ENCODE measurements around the gene DNAJC24. TPM values are rescaled to one million over a fixed set of nuclear protein-coding genes. Genes with fewer than 3 reads are reported as not detected.

Gene DNAJC24
- total and polyA plus RNA-seq, 9 of the 15 experiments (the other 6 are each of a cell fraction or from before 2014, with no cell fraction given) = 12.2 to 31.9 (median 16.9) TPM

GRCh38 chr11:31340903-31341572 is 28.6 kb upstream of the DNAJC24 start (continued):
- TF ChIP-seq POLR2AphosphoS5 (IDR thresholded peaks at IDR 0.05; ENCODE audit: control insufficient read depth, insufficient read depth, low read depth, low read length) = no peak
- no peak for TF ChIP-seq PRMT5 (CRISPR knock-in tag; IDR thresholded peaks at IDR 0.05)
- TF ChIP-seq BACH1 (tag; IDR thresholded peaks at IDR 0.05) = no peak

GRCh38 chr11:31351168-31351567 is 18.5 kb upstream of the DNAJC24 start:
- H2AFZ ChIP-seq (ENCODE audit: low read depth, low read length) = no peak overlapping the region
- H3K4me3 ChIP-seq = no peak overlapping the region
- POLR2A ChIA-PET = no interaction called here
- ATAC-seq (no peak), DNase-seq (ENCODE audit: extremely low read depth in 1 of 4, low spot score in 3 of 4) (no peak), FAIRE-seq (no peak)
- no peak overlapping the region for H3K27ac ChIP-seq (ENCODE audit: extremely low read depth, low read depth, low read length)
- H3K9me3 ChIP-seq (replicated peaks; ENCODE audit: control insufficient read depth, insufficient read depth, low read depth, low read length) = no peaks in the 10 kb centered on the region
- no peak overlapping the region for H3K4me2 ChIP-seq (ENCODE audit: insufficient read depth, low read length)
- no TSS peak for BruUV-seq (replicated peaks)
- H4K20me1 ChIP-seq (replicated peaks; ENCODE audit: control insufficient read depth, insufficient read depth, low read length) = no peaks in the 10 kb centered on the region
- intact Hi-C loops (cut with micrococcal nuclease) = no loop called here
- H3K27me3 ChIP-seq (ENCODE audit: control insufficient read depth in 2 of 2, insufficient read depth in 2 of 2, low read length in 2 of 2) = peaks cover 0 to 4% of the 10 kb centered on the region in 2 experiments; a peak in 1 of 5 replicates
- H3K4me1 ChIP-seq (replicated peaks in 1 of 2; ENCODE audit: control insufficient read depth in 2 of 2, insufficient read depth in 2 of 2, low read length in 2 of 2) = no peaks in the 10 kb centered on the region
- no peak overlapping the region for H3K9ac ChIP-seq (ENCODE audit: insufficient read depth in 1 of 2, low read depth in 2 of 2, low read length in 2 of 2)
- H3K9me1 ChIP-seq (ENCODE audit: control insufficient read depth, insufficient read depth, low read length) = no peaks in the 10 kb centered on the region
- no peaks in the 10 kb centered on the region for H3K79me2 ChIP-seq (ENCODE audit: control insufficient read depth, insufficient read depth, low read length)
- CTCF ChIA-PET (ENCODE audit: low intra/inter-chr PET ratio) = interaction anchor here (0.6 kb wide), 1 partner anchor 13 kb away, joined by 3 read pairs; no protein-coding TSS in a partner anchor
- H3K36me3 ChIP-seq (ENCODE audit: control insufficient read depth, insufficient read depth, low read length) = no peaks in the 10 kb centered on the region
- TF ChIP-seq RFX1 (IDR thresholded peaks at IDR 0.05) = peak; percentile 68
- no peak for TF ChIP-seq YBX1 (IDR thresholded peaks at IDR 0.05)
- TF ChIP-seq TBP (optimal IDR thresholded peaks at IDR 0.05; ENCODE audit: low read depth, low read length) = no peak
- in situ Hi-C loops (cut with MboI) = no loop called here

Data from K562 (cell line).